ENCODE data around the gene RCOR1.

RCOR1 gene

GRCh38 chr14:102749393-102750305 lies 157.2 kb downstream of the RCOR1 start:
- Mint-ChIP-seq H3K4me1 (peaks cover 16% of the 10 kb centered on the region), H3K4me3 (no peak overlapping the region), H3K27me3 (ENCODE audit: low read depth) (no peaks in the 10 kb centered on the region), H3K36me3 (ENCODE audit: low read depth) (peaks cover 3% of the 10 kb centered on the region), H3K27ac (peak overlapping the region in 2 of 3 experiments; percentile 52 to 70), H3K9me3 (no peaks in the 10 kb centered on the region)
- no peak for TF ChIP-seq CTCF (IDR thresholded peaks at IDR 0.05; ENCODE audit: unreplicated experiment in 3 of 3)

DNA sequence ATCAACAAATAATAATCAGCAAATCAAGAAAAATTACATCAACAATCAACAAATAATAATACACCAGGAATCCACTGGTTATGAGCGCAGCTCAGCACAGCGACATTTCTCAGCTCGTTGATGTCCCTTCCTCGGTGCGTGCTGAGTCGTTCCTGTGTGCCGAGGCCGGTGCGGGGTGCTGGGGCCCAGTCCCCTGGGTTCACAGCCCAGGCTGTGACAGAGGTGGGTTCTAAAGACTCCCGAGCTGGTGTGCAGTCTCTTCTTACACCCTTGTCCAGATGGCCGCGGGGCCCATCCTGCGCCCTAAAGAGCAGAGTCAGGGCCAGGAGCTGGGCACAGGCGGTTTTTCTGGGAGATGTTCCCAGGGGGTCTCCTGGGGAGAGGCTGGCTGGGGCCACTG lies 157.9 kb downstream of the RCOR1 start:
- Mint-ChIP-seq H3K27me3 (ENCODE audit: low read depth) (no peaks in the 10 kb centered on the region), H3K4me1 (peaks cover 16% of the 10 kb centered on the region), H3K9me3 (no peaks in the 10 kb centered on the region), H3K27ac (peak overlapping the region in 2 of 3 experiments; percentile 21 to 70), H3K4me3 (no peak overlapping the region), H3K36me3 (ENCODE audit: low read depth) (peaks cover 3% of the 10 kb centered on the region)
- no peak for TF ChIP-seq CTCF (IDR thresholded peaks at IDR 0.05; ENCODE audit: unreplicated experiment in 3 of 3)

DNA sequence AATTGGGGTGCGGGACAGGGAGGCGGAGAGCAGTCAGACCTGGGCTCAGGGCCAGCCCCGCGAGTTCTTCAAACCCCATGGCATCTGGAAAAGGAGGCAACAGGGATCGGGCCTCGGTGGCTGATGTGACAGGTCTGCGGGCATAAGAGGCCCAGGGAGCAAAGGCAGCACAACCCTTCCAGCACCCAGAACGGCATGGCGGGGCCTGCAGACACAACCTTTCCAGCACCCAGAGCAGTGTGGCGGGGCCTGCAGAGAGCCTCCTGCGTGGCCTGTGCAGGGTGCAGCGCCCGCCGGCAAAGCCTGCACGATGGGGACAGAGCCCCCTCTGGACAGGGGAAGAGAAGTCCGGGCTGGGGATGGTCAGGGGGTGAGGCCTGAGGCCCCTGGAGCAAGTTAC lies 158.6 kb downstream of the RCOR1 start:
- Mint-ChIP-seq H3K4me1 (peaks cover 16% of the 10 kb centered on the region), H3K27ac (no peak overlapping the region), H3K9me3 (no peaks in the 10 kb centered on the region), H3K27me3 (ENCODE audit: low read depth) (no peaks in the 10 kb centered on the region), H3K36me3 (ENCODE audit: low read depth) (peaks cover 3% of the 10 kb centered on the region), H3K4me3 (no peak overlapping the region)
- TF ChIP-seq CTCF (IDR thresholded peaks at IDR 0.05; ENCODE audit: unreplicated experiment in 3 of 3), result no peak

- Mint-ChIP-seq H3K27me3 (ENCODE audit: low read depth) (no peaks in the 10 kb centered on the region), H3K9me3 (no peaks in the 10 kb centered on the region), H3K27ac (no peak overlapping the region), H3K4me3 (no peak overlapping the region), H3K36me3 (ENCODE audit: low read depth) (no peaks in the 10 kb centered on the region), H3K4me1 (peaks cover 16% of the 10 kb centered on the region)
- TF ChIP-seq CTCF (IDR thresholded peaks at IDR 0.05; ENCODE audit: unreplicated experiment in 3 of 3), result no peak
Observed at GRCh38 chr14:102752239-102752847, 159.9 kb downstream of the RCOR1 start.

DNA sequence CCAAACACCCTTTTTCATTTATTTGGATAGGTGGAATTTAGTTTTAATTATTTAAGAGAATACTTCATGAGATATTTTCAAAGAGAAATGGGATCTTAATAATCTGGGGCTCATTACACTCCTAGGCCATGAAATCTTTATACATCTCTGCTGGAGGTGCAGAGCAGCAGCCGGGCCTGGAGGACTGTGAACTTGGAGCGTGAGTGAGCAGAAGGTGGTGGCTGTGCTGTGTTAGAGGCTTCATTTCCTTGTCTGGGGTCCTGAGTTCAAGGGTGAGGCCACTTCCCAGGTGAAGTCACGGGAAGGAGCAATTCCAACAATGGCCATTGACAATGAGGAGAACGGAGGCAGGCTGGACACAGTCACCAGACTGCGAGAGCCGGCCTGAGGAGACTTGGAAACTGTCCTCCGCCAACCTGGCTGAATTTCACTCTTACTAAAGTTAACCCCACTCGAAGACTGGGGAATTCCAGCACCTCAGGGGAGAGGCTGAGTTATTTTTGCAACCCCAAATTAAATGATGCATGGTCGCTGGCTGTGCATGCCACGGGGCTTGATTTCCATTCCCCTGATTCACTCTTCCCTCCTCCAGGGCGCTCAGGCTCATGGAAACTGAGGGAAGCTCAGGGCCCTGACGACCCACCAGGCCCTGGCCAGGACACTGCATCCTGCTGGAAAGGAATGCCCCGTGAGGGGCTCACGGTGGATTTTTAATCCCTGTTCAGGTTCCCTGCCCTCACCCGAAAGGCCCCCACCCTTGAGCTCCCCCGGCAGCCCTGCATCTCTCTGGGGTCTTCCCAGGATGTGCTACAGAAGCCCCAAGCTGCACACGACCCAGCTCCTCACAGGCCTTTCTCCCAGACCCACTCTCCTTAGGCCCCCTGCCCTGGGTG lies 162.2 kb downstream of the RCOR1 start:
- TF ChIP-seq CTCF (IDR thresholded peaks at IDR 0.05; ENCODE audit: unreplicated experiment in 3 of 3), result no peak
- Mint-ChIP-seq H3K36me3 (ENCODE audit: low read depth) (no peaks in the 10 kb centered on the region), H3K9me3 (no peaks in the 10 kb centered on the region), H3K27ac (no peak overlapping the region), H3K4me3 (no peak overlapping the region), H3K4me1 (peaks cover 18% of the 10 kb centered on the region), H3K27me3 (ENCODE audit: low read depth) (peaks cover 5% of the 10 kb centered on the region)
